Gastrocnemius medialis (tissue), 4 donors: ENCODE measurements around the gene C11orf91.

Experiments
- POLR2A ChIP-seq, 2 donors: fragments of 450-650 bp; IDR thresholded peaks; one replicate each; pipeline ENCODE4 v1.6.1; 2017; ENCODE audit warnings: antibody characterized with exemption in 2 of 2, mild to moderate bottlenecking in 2 of 2, moderate library complexity in 2 of 2
- TF ChIP-seq, protein P1 (sequence below), 5 experiments: fragments of 450-650 bp in 3 of 5; fragments of 200-600 bp in 2 of 5; sonication (generic) in 2 of 5; IDR thresholded peaks in 4 of 5; conservative IDR thresholded peaks in 1 of 5; 1 replicate in 4 of 5; 2 replicates in 1 of 5; pipeline ENCODE4 v1.5.1; 2016 to 2019; ENCODE audit warnings: antibody characterized with exemption in 5 of 5, mild to moderate bottlenecking in 3 of 5, moderate library complexity in 3 of 5

DNA sequence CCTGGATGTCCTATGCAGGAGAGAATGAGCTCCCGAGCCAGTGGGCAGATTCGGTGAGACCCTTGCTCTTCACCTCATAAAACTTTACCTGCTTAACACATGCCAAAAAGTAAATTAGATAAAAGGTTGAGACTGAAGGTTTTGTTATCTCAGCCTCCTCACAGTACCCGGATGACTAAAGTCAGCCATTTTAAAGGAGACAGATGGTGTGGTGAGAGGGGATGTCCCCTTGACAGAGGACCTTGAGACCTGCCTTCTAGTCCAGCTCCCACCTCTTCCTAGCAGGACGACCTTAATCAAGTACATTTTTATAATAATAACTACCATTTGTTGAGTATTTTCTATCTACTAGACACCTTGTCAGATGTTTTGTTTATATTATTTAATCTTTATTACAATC lies 39.7 kb downstream of the C11orf91 start:
- TF ChIP-seq, protein P1, sequence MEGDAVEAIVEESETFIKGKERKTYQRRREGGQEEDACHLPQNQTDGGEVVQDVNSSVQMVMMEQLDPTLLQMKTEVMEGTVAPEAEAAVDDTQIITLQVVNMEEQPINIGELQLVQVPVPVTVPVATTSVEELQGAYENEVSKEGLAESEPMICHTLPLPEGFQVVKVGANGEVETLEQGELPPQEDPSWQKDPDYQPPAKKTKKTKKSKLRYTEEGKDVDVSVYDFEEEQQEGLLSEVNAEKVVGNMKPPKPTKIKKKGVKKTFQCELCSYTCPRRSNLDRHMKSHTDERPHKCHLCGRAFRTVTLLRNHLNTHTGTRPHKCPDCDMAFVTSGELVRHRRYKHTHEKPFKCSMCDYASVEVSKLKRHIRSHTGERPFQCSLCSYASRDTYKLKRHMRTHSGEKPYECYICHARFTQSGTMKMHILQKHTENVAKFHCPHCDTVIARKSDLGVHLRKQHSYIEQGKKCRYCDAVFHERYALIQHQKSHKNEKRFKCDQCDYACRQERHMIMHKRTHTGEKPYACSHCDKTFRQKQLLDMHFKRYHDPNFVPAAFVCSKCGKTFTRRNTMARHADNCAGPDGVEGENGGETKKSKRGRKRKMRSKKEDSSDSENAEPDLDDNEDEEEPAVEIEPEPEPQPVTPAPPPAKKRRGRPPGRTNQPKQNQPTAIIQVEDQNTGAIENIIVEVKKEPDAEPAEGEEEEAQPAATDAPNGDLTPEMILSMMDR (IDR thresholded peaks at IDR 0.05 in 4 of 5, conservative IDR thresholded peaks at IDR 0.05 in 1 of 5): no peak
- TF ChIP-seq POLR2A (IDR thresholded peaks at IDR 0.05): no peak
